Measurements from ENCODE around the gene PPM1H.

The PPM1H gene

GRCh38 chr12:62659453-62660295 lies 275.3 kb downstream of the PPM1H start:
- no peak for DNase-seq
- in situ Hi-C loops (cut with HindIII; ENCODE audit: low pct_ligation_motif_present, low pct_unique_long_range_greater_than_20kb, low sequenced_read_pairs): no loop called here

GRCh38 chr12:62658910-62659309 lies 276.0 kb downstream of the PPM1H start:
- in situ Hi-C loops (cut with HindIII; ENCODE audit: low pct_ligation_motif_present, low pct_unique_long_range_greater_than_20kb, low sequenced_read_pairs): no loop called here
- no peak for DNase-seq

- no peak for DNase-seq
- in situ Hi-C loops (cut with HindIII; ENCODE audit: low pct_ligation_motif_present, low pct_unique_long_range_greater_than_20kb, low sequenced_read_pairs): no loop called here
Measured at GRCh38 chr12:62657363-62657632, 277.7 kb downstream of the PPM1H start.

- no peak for DNase-seq
Measured at GRCh38 chr12:62656591-62657362, 278.2 kb downstream of the PPM1H start.

GRCh38 chr12:62655666-62656151 lies 279.2 kb downstream of the PPM1H start:
- in situ Hi-C loops (cut with HindIII; ENCODE audit: low pct_ligation_motif_present, low pct_unique_long_range_greater_than_20kb, low sequenced_read_pairs): no loop called here
- DNase-seq: no peak

More at GRCh38 chr12:62656591-62657362, 278.2 kb downstream of the PPM1H start:
- in situ Hi-C loops (cut with HindIII; ENCODE audit: low pct_ligation_motif_present, low pct_unique_long_range_greater_than_20kb, low sequenced_read_pairs): no loop called here

GRCh38 chr12:62654326-62655241 lies 280.4 kb downstream of the PPM1H start:
- no peak for DNase-seq
- in situ Hi-C loops (cut with HindIII; ENCODE audit: low pct_ligation_motif_present, low pct_unique_long_range_greater_than_20kb, low sequenced_read_pairs): no loop called here

GRCh38 chr12:62653740-62654139 lies 281.2 kb downstream of the PPM1H start:
- in situ Hi-C loops (cut with HindIII; ENCODE audit: low pct_ligation_motif_present, low pct_unique_long_range_greater_than_20kb, low sequenced_read_pairs): no loop called here
- no peak for DNase-seq

- in situ Hi-C loops (cut with HindIII; ENCODE audit: low pct_ligation_motif_present, low pct_unique_long_range_greater_than_20kb, low sequenced_read_pairs): no loop called here
Measured at GRCh38 chr12:62653304-62653703, 281.6 kb downstream of the PPM1H start.

GRCh38 chr12:62651138-62651537 lies 283.8 kb downstream of the PPM1H start:
- DNase-seq: no peak
- in situ Hi-C loops (cut with HindIII; ENCODE audit: low pct_ligation_motif_present, low pct_unique_long_range_greater_than_20kb, low sequenced_read_pairs): no loop called here

More at GRCh38 chr12:62653304-62653703, 281.6 kb downstream of the PPM1H start:
- no peak for DNase-seq

- no peak for DNase-seq
- in situ Hi-C loops (cut with HindIII; ENCODE audit: low pct_ligation_motif_present, low pct_unique_long_range_greater_than_20kb, low sequenced_read_pairs): no loop called here
Measured at GRCh38 chr12:62649412-62650138, 285.4 kb downstream of the PPM1H start.

GRCh38 chr12:62647586-62647985 lies 287.4 kb downstream of the PPM1H start:
- in situ Hi-C loops (cut with HindIII; ENCODE audit: low pct_ligation_motif_present, low pct_unique_long_range_greater_than_20kb, low sequenced_read_pairs): no loop called here
- DNase-seq: no peak

- in situ Hi-C loops (cut with HindIII; ENCODE audit: low pct_ligation_motif_present, low pct_unique_long_range_greater_than_20kb, low sequenced_read_pairs): no loop called here
- no peak for DNase-seq
Measured at GRCh38 chr12:62646566-62646965, 288.4 kb downstream of the PPM1H start.

GRCh38 chr12:62643486-62643885 lies 291.5 kb downstream of the PPM1H start:
- no peak for DNase-seq
- in situ Hi-C loops (cut with HindIII; ENCODE audit: low pct_ligation_motif_present, low pct_unique_long_range_greater_than_20kb, low sequenced_read_pairs): no loop called here

- in situ Hi-C loops (cut with HindIII; ENCODE audit: low pct_ligation_motif_present, low pct_unique_long_range_greater_than_20kb, low sequenced_read_pairs): no loop called here
- no peak for DNase-seq
Measured at GRCh38 chr12:62642486-62642885, 292.5 kb downstream of the PPM1H start.

- in situ Hi-C loops (cut with HindIII; ENCODE audit: low pct_ligation_motif_present, low pct_unique_long_range_greater_than_20kb, low sequenced_read_pairs): no loop called here
- DNase-seq: no peak
Measured at GRCh38 chr12:62640910-62641448, 294.0 kb downstream of the PPM1H start.

GRCh38 chr12:62637679-62638078 lies 297.3 kb downstream of the PPM1H start:
- DNase-seq: no peak
- in situ Hi-C loops (cut with HindIII; ENCODE audit: low pct_ligation_motif_present, low pct_unique_long_range_greater_than_20kb, low sequenced_read_pairs): no loop called here

- no peak for DNase-seq
- in situ Hi-C loops (cut with HindIII; ENCODE audit: low pct_ligation_motif_present, low pct_unique_long_range_greater_than_20kb, low sequenced_read_pairs): no loop called here
Measured at GRCh38 chr12:62635649-62636048, 299.3 kb downstream of the PPM1H start.

- in situ Hi-C loops (cut with HindIII; ENCODE audit: low pct_ligation_motif_present, low pct_unique_long_range_greater_than_20kb, low sequenced_read_pairs): no loop called here
- peak; percentile 33 for DNase-seq
Measured at GRCh38 chr12:62632411-62632918, 302.5 kb downstream of the PPM1H start.
